ENCODE results near the gene LHFPL2. TPM values are rescaled to one million over a fixed set of nuclear protein-coding genes. Genes with fewer than 3 reads are reported as not detected.

The LHFPL2 gene
- total and polyA plus RNA-seq, 2 of the 4 experiments (the other 2 are of a cell fraction) = 6.5 to 11.3 TPM

- TF ChIP-seq RFX5 (IDR thresholded peaks at IDR 0.05; ENCODE audit: low read depth, low read length) = no peak
Observed at GRCh38 chr5:78546276-78546996, 102.1 kb downstream of the LHFPL2 start (continued).

GRCh38 chr5:78545406-78545805 lies 103.2 kb downstream of the LHFPL2 start:
- intact Hi-C loops (cut with micrococcal nuclease) = loop anchor here (5.0 kb wide), 2 partner anchors 102 to 422 kb away; partner anchors contain the start of gene LHFPL2
- no peak for TF ChIP-seq NFE2L2 (IDR thresholded peaks at IDR 0.05; ENCODE audit: low read depth, low read length)
- TF ChIP-seq RCOR1 (IDR thresholded peaks at IDR 0.05; ENCODE audit: insufficient replicate concordance, low read length) = no peak
- no peak for TF ChIP-seq ELK1 (IDR thresholded peaks at IDR 0.05; ENCODE audit: borderline replicate concordance, low read depth, low read length)
- TF ChIP-seq USF2 (IDR thresholded peaks at IDR 0.05; ENCODE audit: low read depth, low read length) = no peak
- no peak for TF ChIP-seq SMC3 (IDR thresholded peaks at IDR 0.05; ENCODE audit: low read depth, low read length)
- TF ChIP-seq RAD21 (IDR thresholded peaks at IDR 0.05; ENCODE audit: low read length) = no peak
- no peak for TF ChIP-seq RFX5 (IDR thresholded peaks at IDR 0.05; ENCODE audit: low read depth, low read length)
- TF ChIP-seq CTCF (conservative IDR thresholded peaks at IDR 0.05; ENCODE audit: low read depth, low read length) = no peak
- TF ChIP-seq MXI1 (IDR thresholded peaks at IDR 0.05; ENCODE audit: borderline replicate concordance, low read depth, low read length) = no peak
- no peak for TF ChIP-seq BHLHE40 (IDR thresholded peaks at IDR 0.05; ENCODE audit: low read depth, low read length)
- no peak for TF ChIP-seq POLR2A (IDR thresholded peaks at IDR 0.05; ENCODE audit: low read depth, low read length)
- TF ChIP-seq MAZ (IDR thresholded peaks at IDR 0.05; ENCODE audit: borderline replicate concordance, low read depth, low read length) = no peak
- no peak for TF ChIP-seq MAFK (IDR thresholded peaks at IDR 0.05; ENCODE audit: low read depth, low read length)

More at GRCh38 chr5:78545406-78545805, 103.2 kb downstream of the LHFPL2 start:
- H4K20me1 ChIP-seq (ENCODE audit: insufficient read depth, low read length) = peaks cover 23% of the 10 kb centered on the region; the same call in 1 of the 2 replicates
- H3K9ac ChIP-seq (ENCODE audit: low read depth, low read length) = no peak overlapping the region
- no peak overlapping the region for H3K4me3 ChIP-seq (ENCODE audit: insufficient read depth, low read depth, low read length)
- no peak overlapping the region for H3K27ac ChIP-seq (ENCODE audit: insufficient read depth, low read length)
- no peak overlapping the region for H2BK120ac ChIP-seq (ENCODE audit: low read depth, low read length)
- ChIA-PET POLR2A (ENCODE audit: unreplicated experiment) (no interaction called here), CTCF (no interaction called here)
- 70% methylated on average over 5 of the region's 7 CpGs; no CpG with 5 or more reads in 1 of the 2 experiments for WGBS, 2 experiments (ENCODE audit: extremely low coverage in 2 of 2, insufficient read length in 1 of 2)
- H4K91ac ChIP-seq (ENCODE audit: insufficient read depth, low read depth, low read length) = no peak overlapping the region
- in situ Hi-C loops (cut with MboI; ENCODE audit: low sequenced_read_pairs) = no loop called here
- no peaks in the 10 kb centered on the region for H3K9me3 ChIP-seq (ENCODE audit: control insufficient read depth, insufficient read depth, low read length)
- H2AK5ac ChIP-seq (ENCODE audit: low read depth, low read length) = no peak overlapping the region
- H3K9me1 ChIP-seq (ENCODE audit: insufficient read depth, low read length) = peaks cover 33% of the 10 kb centered on the region
- no peak overlapping the region for H3K56ac ChIP-seq (ENCODE audit: extremely low read depth, insufficient read depth, low read length)
- no peak overlapping the region for H2BK15ac ChIP-seq (ENCODE audit: low read depth, low read length)
- DNase-seq (no peak), ATAC-seq (ENCODE audit: low read depth) (no peak)
- peaks cover 9% of the 10 kb centered on the region for H3K36me3 ChIP-seq (ENCODE audit: control insufficient read depth, insufficient read depth, low read length)
- H2BK20ac ChIP-seq (ENCODE audit: low read depth, low read length) = no peak overlapping the region
- H3K4me1 ChIP-seq (ENCODE audit: control insufficient read depth, insufficient read depth, low read length) = peaks cover 32% of the 10 kb centered on the region
- H3K4ac ChIP-seq (ENCODE audit: low read depth, low read length) = peak overlapping the region; percentile 23; the same call in 1 of the 2 replicates
- H3K79me1 ChIP-seq (ENCODE audit: low read depth in 1 of 2, low read length in 2 of 2) = peaks cover 49 to 91% of the 10 kb centered on the region in 2 experiments
- no peak overlapping the region for H3K18ac ChIP-seq (ENCODE audit: low read depth, low read length)
- no peak overlapping the region for H2AFZ ChIP-seq (replicated peaks; ENCODE audit: low read length, poor library complexity)
- no peak overlapping the region; a peak in 1 of 4 replicates for H4K8ac ChIP-seq (ENCODE audit: low read depth in 2 of 2, low read length in 2 of 2)
- no peaks in the 10 kb centered on the region for H3K27me3 ChIP-seq (ENCODE audit: control insufficient read depth, insufficient read depth, low read length)
- no peak overlapping the region for H4K5ac ChIP-seq (ENCODE audit: low read depth, low read length)
- no TSS peak for BruUV-seq (replicated peaks)
- no peak overlapping the region for H3K23ac ChIP-seq (ENCODE audit: low read depth, low read length)
- H2BK5ac ChIP-seq (ENCODE audit: low read depth, low read length, poor library complexity, severe bottlenecking) = no peak overlapping the region
- H3K4me2 ChIP-seq (ENCODE audit: low read depth, low read length) = no peak overlapping the region
- H3K14ac ChIP-seq (replicated peaks; ENCODE audit: low read depth, low read length) = no peak overlapping the region
- dilution Hi-C loops (cut with HindIII; ENCODE audit: low sequenced_read_pairs, unreplicated experiment) = no loop called here
- H2AK9ac ChIP-seq (replicated peaks; ENCODE audit: low read depth, low read length, poor library complexity) = no peak overlapping the region

Measured in IMR-90 (cell line).